ENCODE data around the gene COMMD3. TPM values are rescaled to one million over a fixed set of nuclear protein-coding genes. Genes with fewer than 3 reads are reported as not detected.

COMMD3 gene
- total RNA-seq (2014; rRNA removed; shearing (Covaris generic); ENCODE audit: low replicate concordance) = 10.8 and 37.5 TPM in 2 replicates

GRCh38 chr10:22316286-22317075, at the start of gene COMMD3:
Gene COMMD3 (plus strand): TSS chr10:22316388. CDS start chr10:22316418, 30 bp downstream.
- peak; percentile 90 for DNase-seq
- Histone ChIP-seq H3K4me1 (ENCODE audit: low read length) (peaks cover 43% of the 10 kb centered on the region), H3K27ac (ENCODE audit: low read length) (no peak within 1 kb of the TSS), H3K4me2 (ENCODE audit: low read depth, low read length, poor library complexity, severe bottlenecking) (peak within 1 kb of the TSS; percentile 75), H3K79me2 (ENCODE audit: low read length) (no peaks in the 10 kb centered on the region), H3K36me3 (ENCODE audit: insufficient read depth, low read length) (no peaks in the 10 kb centered on the region), H4K20me1 (ENCODE audit: insufficient read depth, low read depth, low read length) (no peaks in the 10 kb centered on the region), H3K4me3 (ENCODE audit: low read length) (peak within 1 kb of the TSS; percentile 66), H3K9me2 (replicated peaks; ENCODE audit: insufficient read depth, low read length) (no peaks in the 10 kb centered on the region), H3K9ac (ENCODE audit: low read length) (peak within 1 kb of the TSS; percentile 77), H2AFZ (ENCODE audit: low read length) (peak within 1 kb of the TSS; percentile 90), H3K9me3 (ENCODE audit: low read length) (no peaks in the 10 kb centered on the region), H3K27me3 (ENCODE audit: low read length) (0 out of 2 replicates have a peak, but pooled peaks cover 4% of the 10 kb centered on the region)

DNA sequence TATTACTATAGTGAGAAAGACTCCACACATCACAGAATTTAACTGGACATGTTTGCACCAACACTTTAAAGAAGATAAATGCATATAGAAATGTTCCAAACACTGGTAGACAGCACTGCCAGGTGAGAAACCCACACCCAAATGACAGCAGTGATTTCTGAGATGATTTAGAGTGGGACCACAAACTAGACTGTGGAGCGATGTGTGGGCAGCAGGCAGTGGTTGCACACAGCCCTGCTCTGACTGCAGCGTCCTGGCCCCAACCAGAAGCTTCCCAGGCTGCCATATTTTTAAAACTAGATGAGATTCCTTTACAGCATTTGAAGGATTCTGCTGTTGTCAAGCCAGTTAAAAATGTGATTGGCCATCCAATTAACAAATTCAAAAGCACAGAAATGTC, 47.7 kb upstream of the COMMD3 start:
- no peaks in the 10 kb centered on the region for H3K36me3 ChIP-seq (ENCODE audit: insufficient read depth, low read length)
- no peak overlapping the region for H3K4me3 ChIP-seq (ENCODE audit: low read length)
- no peaks in the 10 kb centered on the region for H4K20me1 ChIP-seq (ENCODE audit: insufficient read depth, low read depth, low read length)
- DNase-seq = no peak
- H3K27ac ChIP-seq (ENCODE audit: low read length) = no peak overlapping the region
- H2AFZ ChIP-seq (ENCODE audit: low read length) = no peak overlapping the region
- no peak overlapping the region for H3K9ac ChIP-seq (ENCODE audit: low read length)
- H3K4me2 ChIP-seq (ENCODE audit: low read depth, low read length, poor library complexity, severe bottlenecking) = no peak overlapping the region
- no peaks in the 10 kb centered on the region for H3K9me3 ChIP-seq (ENCODE audit: low read length)
- no peaks in the 10 kb centered on the region for H3K27me3 ChIP-seq (ENCODE audit: low read length)
- no peaks in the 10 kb centered on the region for H3K79me2 ChIP-seq (ENCODE audit: low read length)
- H3K4me1 ChIP-seq (ENCODE audit: low read length) = no peaks in the 10 kb centered on the region
- no peaks in the 10 kb centered on the region for H3K9me2 ChIP-seq (replicated peaks; ENCODE audit: insufficient read depth, low read length)

DNA sequence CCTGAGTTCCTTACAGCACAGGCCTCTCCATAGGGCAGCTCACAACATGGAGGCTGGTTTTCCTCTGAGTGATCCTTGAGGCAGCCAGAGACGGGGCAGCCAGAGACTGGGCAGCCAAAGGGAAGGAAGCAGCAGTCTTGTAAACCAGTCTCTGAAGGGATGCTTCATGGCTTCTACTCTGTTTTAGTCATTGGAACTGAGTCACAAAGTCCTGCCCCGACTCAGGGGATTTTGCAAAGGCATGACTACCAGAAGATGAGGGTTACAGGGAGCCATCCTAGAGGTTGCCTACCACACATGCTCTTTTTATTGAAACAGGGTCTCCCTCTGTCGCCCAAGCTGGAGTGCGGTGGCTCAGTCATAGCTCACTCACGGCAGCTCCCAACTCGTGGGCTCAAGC, 44.4 kb upstream of the COMMD3 start:
- Histone ChIP-seq H3K36me3 (ENCODE audit: insufficient read depth, low read length) (no peaks in the 10 kb centered on the region), H3K79me2 (ENCODE audit: low read length) (no peaks in the 10 kb centered on the region), H2AFZ (ENCODE audit: low read length) (no peak overlapping the region), H3K4me1 (ENCODE audit: low read length) (no peaks in the 10 kb centered on the region), H3K9ac (ENCODE audit: low read length) (no peak overlapping the region), H3K27ac (ENCODE audit: low read length) (no peak overlapping the region), H3K4me2 (ENCODE audit: low read depth, low read length, poor library complexity, severe bottlenecking) (no peak overlapping the region), H3K9me2 (replicated peaks; ENCODE audit: insufficient read depth, low read length) (no peaks in the 10 kb centered on the region), H3K27me3 (ENCODE audit: low read length) (no peaks in the 10 kb centered on the region), H3K4me3 (ENCODE audit: low read length) (no peak overlapping the region), H3K9me3 (ENCODE audit: low read length) (no peaks in the 10 kb centered on the region), H4K20me1 (ENCODE audit: insufficient read depth, low read depth, low read length) (no peaks in the 10 kb centered on the region)
- no peak for DNase-seq

GRCh38 chr10:22278441-22278782, 37.8 kb upstream of the COMMD3 start:
- Histone ChIP-seq H3K79me2 (ENCODE audit: low read length) (no peaks in the 10 kb centered on the region), H3K27me3 (ENCODE audit: low read length) (no peaks in the 10 kb centered on the region), H3K4me3 (ENCODE audit: low read length) (no peak overlapping the region), H3K36me3 (ENCODE audit: insufficient read depth, low read length) (no peaks in the 10 kb centered on the region), H4K20me1 (ENCODE audit: insufficient read depth, low read depth, low read length) (no peaks in the 10 kb centered on the region), H3K27ac (ENCODE audit: low read length) (no peak overlapping the region), H2AFZ (ENCODE audit: low read length) (no peak overlapping the region), H3K4me2 (ENCODE audit: low read depth, low read length, poor library complexity, severe bottlenecking) (no peak overlapping the region), H3K9me2 (replicated peaks; ENCODE audit: insufficient read depth, low read length) (no peaks in the 10 kb centered on the region), H3K9me3 (ENCODE audit: low read length) (no peaks in the 10 kb centered on the region), H3K9ac (ENCODE audit: low read length) (no peak overlapping the region), H3K4me1 (ENCODE audit: low read length) (no peaks in the 10 kb centered on the region)
- no peak for DNase-seq

- no peaks in the 10 kb centered on the region for H3K79me2 ChIP-seq (ENCODE audit: low read length)
- H3K4me2 ChIP-seq (ENCODE audit: low read depth, low read length, poor library complexity, severe bottlenecking) = no peak overlapping the region
These were observed 36.1 kb upstream of the COMMD3 start for GRCh38 chr10:22280078-22280477.

DNA sequence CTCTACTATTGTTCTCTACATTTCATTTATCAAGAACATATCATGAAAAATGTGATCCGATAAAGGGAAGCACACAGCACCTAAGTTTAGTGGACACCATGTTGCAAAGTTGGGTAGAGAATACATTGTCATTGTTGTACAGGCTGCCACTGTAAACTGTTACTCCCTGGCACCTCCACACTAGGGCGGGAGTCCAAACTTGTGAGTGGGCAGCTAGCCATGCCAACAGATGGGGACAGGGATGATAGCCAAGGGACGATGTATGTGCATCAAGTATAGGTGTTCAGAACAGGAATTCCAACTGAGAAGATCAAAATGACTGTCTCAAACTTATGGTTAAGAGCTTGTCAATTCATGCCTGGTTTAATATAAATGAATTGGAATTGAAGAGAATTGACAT, 31.1 kb upstream of the COMMD3 start:
- Histone ChIP-seq H2AFZ (ENCODE audit: low read length) (no peak overlapping the region), H3K4me3 (ENCODE audit: low read length) (no peak overlapping the region), H3K79me2 (ENCODE audit: low read length) (no peaks in the 10 kb centered on the region), H3K27me3 (ENCODE audit: low read length) (no peaks in the 10 kb centered on the region), H3K4me1 (ENCODE audit: low read length) (no peaks in the 10 kb centered on the region), H3K36me3 (ENCODE audit: insufficient read depth, low read length) (no peaks in the 10 kb centered on the region), H3K9me3 (ENCODE audit: low read length) (no peaks in the 10 kb centered on the region), H3K9me2 (replicated peaks; ENCODE audit: insufficient read depth, low read length) (no peaks in the 10 kb centered on the region), H3K9ac (ENCODE audit: low read length) (no peak overlapping the region; the same call in 1 of the 2 replicates), H4K20me1 (ENCODE audit: insufficient read depth, low read depth, low read length) (no peaks in the 10 kb centered on the region), H3K4me2 (ENCODE audit: low read depth, low read length, poor library complexity, severe bottlenecking) (no peak overlapping the region), H3K27ac (ENCODE audit: low read length) (no peak overlapping the region)
- no peak for DNase-seq

More at GRCh38 chr10:22280078-22280477, 36.1 kb upstream of the COMMD3 start:
- Histone ChIP-seq H3K4me3 (ENCODE audit: low read length) (no peak overlapping the region), H3K9ac (ENCODE audit: low read length) (no peak overlapping the region), H3K9me2 (replicated peaks; ENCODE audit: insufficient read depth, low read length) (no peaks in the 10 kb centered on the region), H3K27me3 (ENCODE audit: low read length) (no peaks in the 10 kb centered on the region), H3K9me3 (ENCODE audit: low read length) (no peaks in the 10 kb centered on the region), H4K20me1 (ENCODE audit: insufficient read depth, low read depth, low read length) (no peaks in the 10 kb centered on the region), H2AFZ (ENCODE audit: low read length) (no peak overlapping the region), H3K4me1 (ENCODE audit: low read length) (no peaks in the 10 kb centered on the region), H3K36me3 (ENCODE audit: insufficient read depth, low read length) (no peaks in the 10 kb centered on the region), H3K27ac (ENCODE audit: low read length) (no peak overlapping the region)
- no peak for DNase-seq

DNA sequence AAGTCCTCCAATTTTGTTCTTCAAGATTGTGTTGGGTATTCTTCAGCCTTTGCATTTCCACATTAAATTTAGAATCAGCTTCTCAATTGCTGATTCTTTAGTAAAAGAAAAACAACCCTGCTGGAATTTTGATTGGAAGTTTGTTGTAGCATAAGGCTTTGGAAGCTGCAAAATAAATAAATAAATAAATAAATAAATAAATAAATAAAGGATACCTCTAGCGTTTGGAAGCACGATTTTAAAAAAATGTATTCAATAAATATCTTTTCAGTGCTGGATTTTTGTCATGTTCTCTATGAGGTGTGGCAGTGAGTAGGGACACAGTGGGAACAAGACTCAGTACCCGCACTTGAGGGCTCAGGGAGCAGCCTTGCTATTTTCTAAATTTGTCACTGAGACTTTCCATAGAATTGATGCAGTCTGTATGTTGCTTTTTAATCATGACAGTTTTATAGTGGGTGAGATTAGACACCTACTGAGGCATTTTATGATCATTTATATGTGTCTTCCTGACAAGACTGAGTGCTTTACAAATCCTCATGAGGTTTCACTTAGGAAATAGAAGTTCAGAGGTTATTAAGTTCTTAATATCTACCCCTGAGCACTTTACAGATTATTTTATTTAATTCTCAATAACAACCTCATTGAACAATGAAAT, 22.3 kb upstream of the COMMD3 start:
- Histone ChIP-seq H3K9ac (ENCODE audit: low read length) (no peak overlapping the region), H3K27ac (ENCODE audit: low read length) (no peak overlapping the region), H3K9me2 (replicated peaks; ENCODE audit: insufficient read depth, low read length) (no peaks in the 10 kb centered on the region), H3K4me3 (ENCODE audit: low read length) (no peak overlapping the region), H3K9me3 (ENCODE audit: low read length) (no peaks in the 10 kb centered on the region), H3K36me3 (ENCODE audit: insufficient read depth, low read length) (no peaks in the 10 kb centered on the region), H3K4me2 (ENCODE audit: low read depth, low read length, poor library complexity, severe bottlenecking) (no peak overlapping the region), H3K4me1 (ENCODE audit: low read length) (no peaks in the 10 kb centered on the region), H3K27me3 (ENCODE audit: low read length) (no peaks in the 10 kb centered on the region), H2AFZ (ENCODE audit: low read length) (no peak overlapping the region), H3K79me2 (ENCODE audit: low read length) (no peaks in the 10 kb centered on the region), H4K20me1 (ENCODE audit: insufficient read depth, low read depth, low read length) (no peaks in the 10 kb centered on the region)
- DNase-seq = no peak

DNA sequence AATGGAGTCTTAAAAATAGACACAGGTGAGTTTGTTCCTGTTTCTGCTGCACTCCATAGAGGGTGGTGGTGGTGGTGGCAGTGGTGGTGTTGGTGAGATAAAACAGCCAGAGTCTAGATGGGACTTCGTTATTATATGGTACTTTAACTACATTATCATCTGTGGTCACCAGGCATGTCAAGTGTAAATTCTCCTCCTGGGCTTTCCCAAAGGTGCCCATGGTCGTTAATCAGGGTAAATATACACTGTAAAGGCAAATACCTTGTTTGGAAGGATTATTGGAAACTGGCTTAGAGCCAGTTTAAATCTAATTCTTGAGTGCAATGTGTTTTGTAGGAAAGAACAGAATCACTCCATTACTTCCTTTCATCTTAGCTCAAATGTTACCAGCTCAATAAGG, 21.5 kb upstream of the COMMD3 start:
- no peaks in the 10 kb centered on the region for H3K9me3 ChIP-seq (ENCODE audit: low read length)
- H3K4me3 ChIP-seq (ENCODE audit: low read length) = no peak overlapping the region
- no peak overlapping the region for H2AFZ ChIP-seq (ENCODE audit: low read length)
- H3K79me2 ChIP-seq (ENCODE audit: low read length) = no peaks in the 10 kb centered on the region
- H3K27me3 ChIP-seq (ENCODE audit: low read length) = no peaks in the 10 kb centered on the region
- DNase-seq = no peak
- H3K36me3 ChIP-seq (ENCODE audit: insufficient read depth, low read length) = no peaks in the 10 kb centered on the region
- H3K4me2 ChIP-seq (ENCODE audit: low read depth, low read length, poor library complexity, severe bottlenecking) = no peak overlapping the region
- H3K27ac ChIP-seq (ENCODE audit: low read length) = no peak overlapping the region
- no peaks in the 10 kb centered on the region for H3K4me1 ChIP-seq (ENCODE audit: low read length)
- no peak overlapping the region for H3K9ac ChIP-seq (ENCODE audit: low read length)
- no peaks in the 10 kb centered on the region for H3K9me2 ChIP-seq (replicated peaks; ENCODE audit: insufficient read depth, low read length)
- H4K20me1 ChIP-seq (ENCODE audit: insufficient read depth, low read depth, low read length) = no peaks in the 10 kb centered on the region

Measured in Karpas-422 (cell line).